OCI-LY7 (cell line): ENCODE results near the gene LHFPL2. TPM values are rescaled to one million over a fixed set of nuclear protein-coding genes. Genes with fewer than 3 reads are reported as not detected.

Experiments used
- BruUV-seq: library from RNA; stranded (reverse); fragments of 400-500 nt; replicated peaks from 2 replicates; lab custom pipeline; 2021; lab: Mats Ljungman, UMichigan
- CTCF ChIA-PET: fragments of 300-600 bp; sonication (Branson Sonifier 250); formaldehyde crosslinking; loops from one replicate; lab custom pipeline; 2022; ENCODE audit warnings: antibody characterized with exemption; ENCODE audit not compliant: unreplicated experiment; lab: Charles Lee
- POLR2A ChIA-PET: fragments of 300-600 bp; sonication (Branson Sonifier 250); formaldehyde crosslinking; loops from one replicate; lab custom pipeline; 2022; ENCODE audit warnings: antibody characterized with exemption; lab: Charles Lee
- DNase-seq: peaks from one replicate; pipeline ENCODE4 v3.0.0-alpha.2; 2015; ENCODE audit warnings: low spot score
- H2AFZ ChIP-seq: fragments of 200-600 bp; sonication (generic), shearing (Covaris generic); 2 replicates; pipeline ENCODE4 v1.6.1; 2014; ENCODE audit warnings: mild to moderate bottlenecking, antibody characterized with exemption, low read length, moderate library complexity
- H3K27ac ChIP-seq: fragments of 200-600 bp; sonication (generic); 2 replicates; pipeline ENCODE4 v1.5.1; 2014; ENCODE audit warnings: mixed run types, low read depth, mild to moderate bottlenecking, moderate library complexity, low read length, inconsistent platforms; ENCODE audit not compliant: poor library complexity, severe bottlenecking
- H3K36me3 ChIP-seq: fragments of 200-600 bp; sonication (generic); 2 replicates; pipeline ENCODE4 v1.6.1; 2014; ENCODE audit warnings: mild to moderate bottlenecking, antibody characterized with exemption, low read length, moderate library complexity, mixed read lengths; ENCODE audit not compliant: insufficient read depth
- H3K4me1 ChIP-seq: fragments of 200-600 bp; sonication (generic); 2 replicates; pipeline ENCODE4 v1.5.1; 2014; ENCODE audit warnings: mild to moderate bottlenecking, low read length; ENCODE audit not compliant: insufficient read depth, poor library complexity, severe bottlenecking
- H3K4me2 ChIP-seq: fragments of 200-600 bp; sonication (generic); 2 replicates; pipeline ENCODE4 v1.6.1; 2014; ENCODE audit warnings: mild to moderate bottlenecking, low read length
- H3K4me3 ChIP-seq: fragments of 200-600 bp; sonication (generic); 2 replicates; pipeline ENCODE4 v1.5.1; 2014; ENCODE audit warnings: mild to moderate bottlenecking, low read depth, low read length; ENCODE audit not compliant: poor library complexity, severe bottlenecking
- H3K79me2 ChIP-seq: fragments of 200-600 bp; sonication (generic); 2 replicates; pipeline ENCODE4 v1.6.1; 2016; ENCODE audit warnings: low read depth, mild to moderate bottlenecking, low read length, moderate library complexity, mixed read lengths; ENCODE audit not compliant: insufficient read depth
- H3K9me2 ChIP-seq: fragments of 200-600 bp; sonication (generic); 2 replicates; pipeline ENCODE4 v1.6.1; 2016; ENCODE audit warnings: mild to moderate bottlenecking, low read length, mixed read lengths; ENCODE audit not compliant: insufficient read depth
- H3K9me3 ChIP-seq: fragments of 200-600 bp; sonication (generic); 2 replicates; pipeline ENCODE4 v1.6.1; 2014; ENCODE audit warnings: mild to moderate bottlenecking, mixed run types, low read length, mixed read lengths
- H4K20me1 ChIP-seq: fragments of 200-600 bp; sonication (generic); 2 replicates; pipeline ENCODE4 v1.6.1; 2014; ENCODE audit warnings: mild to moderate bottlenecking, antibody characterized with exemption, low read length, moderate library complexity, mixed read lengths; ENCODE audit not compliant: insufficient read depth
- EZH2phosphoT487 ChIP-seq: fragments of 200-600 bp; sonication (generic); IDR thresholded peaks from 2 replicates; pipeline ENCODE4 v1.6.1; 2018; ENCODE audit warnings: low read depth, borderline replicate concordance, mild to moderate bottlenecking, mixed run types, antibody characterized with exemption, low read length, moderate library complexity, mixed read lengths
- intact Hi-C: fragments of 100-400 bp; cut with micrococcal nuclease; formaldehyde crosslinking; loops from one replicate; pipeline ENCODE4 v1.10.0; 2022; ENCODE audit not compliant: unreplicated experiment
- total RNA-seq, 2 experiments: library from RNA; depleted of rRNA in 1 of 2; stranded (reverse); fragments of >200 nt in 1 of 2; shearing (Covaris generic) in 1 of 2; gene quantifications; 2 replicates each; pipeline ENCODE4 v1.2.3, GENCODE V29; 2014 to 2022
- TF ChIP-seq, protein P1 (sequence below): fragments of 200-600 bp; sonication (generic); conservative IDR thresholded peaks from 2 replicates; pipeline ENCODE4 v1.5.1; 2014; ENCODE audit warnings: mild to moderate bottlenecking, antibody characterized with exemption, low read length, moderate library complexity, mixed read lengths

Gene LHFPL2
- total RNA-seq, 2 experiments from 2014 or later: 12.2 to 24.0 TPM

DNA sequence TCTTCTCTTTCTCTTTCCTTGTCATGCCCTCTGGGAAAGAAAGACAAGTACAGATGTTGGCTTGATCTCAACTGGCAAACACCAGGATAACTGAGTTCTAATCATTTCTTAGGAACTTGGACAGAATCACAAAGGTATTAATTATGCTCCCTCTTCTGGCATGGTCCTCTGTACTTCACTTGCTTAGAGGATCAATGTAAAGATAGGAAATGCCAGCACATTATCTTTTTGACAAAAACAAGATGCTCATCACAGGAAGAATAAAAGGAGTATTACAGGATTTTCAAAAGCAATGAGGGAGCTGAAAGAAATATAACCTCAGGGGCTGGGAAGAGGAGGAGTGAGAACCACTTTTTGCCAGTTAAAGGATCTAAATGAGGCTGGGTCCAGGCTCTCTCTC, 70.6 kb downstream of the LHFPL2 start:
- Histone ChIP-seq H3K4me3 (no peak overlapping the region), H3K27ac (no peak overlapping the region), H3K4me2 (no peak overlapping the region), H2AFZ (no peak overlapping the region), H4K20me1 (no peaks in the 10 kb centered on the region), H3K9me2 (no peaks in the 10 kb centered on the region), H3K79me2 (no peaks in the 10 kb centered on the region), H3K4me1 (peaks cover 21% of the 10 kb centered on the region), H3K36me3 (no peaks in the 10 kb centered on the region), H3K9me3 (no peaks in the 10 kb centered on the region)
- ChIA-PET CTCF (no interaction called here), POLR2A (interaction anchor here (0.8 to 1.2 kb wide), 4 partner anchors 9 to 67 kb away, joined by 3 to 4 read pairs (median 3); no protein-coding TSS in a partner anchor)
- no TSS peak for BruUV-seq
- intact Hi-C loops: no loop called here
- TF ChIP-seq, protein P1, sequence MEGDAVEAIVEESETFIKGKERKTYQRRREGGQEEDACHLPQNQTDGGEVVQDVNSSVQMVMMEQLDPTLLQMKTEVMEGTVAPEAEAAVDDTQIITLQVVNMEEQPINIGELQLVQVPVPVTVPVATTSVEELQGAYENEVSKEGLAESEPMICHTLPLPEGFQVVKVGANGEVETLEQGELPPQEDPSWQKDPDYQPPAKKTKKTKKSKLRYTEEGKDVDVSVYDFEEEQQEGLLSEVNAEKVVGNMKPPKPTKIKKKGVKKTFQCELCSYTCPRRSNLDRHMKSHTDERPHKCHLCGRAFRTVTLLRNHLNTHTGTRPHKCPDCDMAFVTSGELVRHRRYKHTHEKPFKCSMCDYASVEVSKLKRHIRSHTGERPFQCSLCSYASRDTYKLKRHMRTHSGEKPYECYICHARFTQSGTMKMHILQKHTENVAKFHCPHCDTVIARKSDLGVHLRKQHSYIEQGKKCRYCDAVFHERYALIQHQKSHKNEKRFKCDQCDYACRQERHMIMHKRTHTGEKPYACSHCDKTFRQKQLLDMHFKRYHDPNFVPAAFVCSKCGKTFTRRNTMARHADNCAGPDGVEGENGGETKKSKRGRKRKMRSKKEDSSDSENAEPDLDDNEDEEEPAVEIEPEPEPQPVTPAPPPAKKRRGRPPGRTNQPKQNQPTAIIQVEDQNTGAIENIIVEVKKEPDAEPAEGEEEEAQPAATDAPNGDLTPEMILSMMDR: no peak
- TF ChIP-seq EZH2phosphoT487: no peak
- no peak for DNase-seq

DNA sequence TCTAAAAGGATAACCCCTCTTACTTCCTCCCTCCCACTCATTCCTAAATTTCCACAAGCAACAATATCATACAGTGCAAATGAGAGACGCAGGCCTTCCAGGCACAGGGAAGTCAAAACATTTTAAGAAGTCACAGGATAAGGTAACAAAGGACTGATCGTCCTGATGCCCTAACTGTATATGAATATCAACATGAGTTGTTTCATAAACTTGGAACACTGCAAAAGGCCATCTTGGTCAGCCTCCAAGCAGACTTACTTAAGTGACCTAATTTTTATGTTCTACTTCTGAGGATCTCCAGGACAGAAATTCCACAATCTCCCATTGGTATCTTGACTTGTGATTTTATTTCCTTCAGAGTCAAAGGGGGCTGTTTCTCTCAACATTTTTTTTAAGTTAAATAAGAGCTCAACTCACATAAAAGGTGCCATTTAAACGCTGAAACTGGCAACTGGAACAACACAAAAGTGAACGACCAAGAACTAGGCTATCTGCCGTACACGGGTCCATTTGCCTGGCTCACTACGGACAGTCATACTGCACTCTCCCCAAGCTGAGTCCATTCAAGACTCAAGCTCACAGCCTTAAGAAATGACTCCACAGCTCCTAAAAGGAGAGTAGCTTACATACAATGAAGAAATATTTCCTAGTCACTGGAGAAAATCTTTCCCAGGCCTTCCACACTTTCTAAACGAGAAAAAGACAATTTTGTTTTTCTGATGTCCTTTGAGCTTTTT, 71.3 kb downstream of the LHFPL2 start:
- no peak for DNase-seq
- Histone ChIP-seq H3K9me3 (no peaks in the 10 kb centered on the region), H3K4me3 (no peak overlapping the region), H3K9me2 (no peaks in the 10 kb centered on the region), H3K4me2 (no peak overlapping the region), H3K79me2 (no peaks in the 10 kb centered on the region), H4K20me1 (no peaks in the 10 kb centered on the region), H3K36me3 (no peaks in the 10 kb centered on the region), H3K4me1 (peaks cover 24% of the 10 kb centered on the region), H3K27ac (no peak overlapping the region), H2AFZ (no peak overlapping the region)
- intact Hi-C loops: no loop called here
- TF ChIP-seq, protein P1: no peak
- TF ChIP-seq EZH2phosphoT487: no peak
- BruUV-seq: no TSS peak
- ChIA-PET CTCF (no interaction called here), POLR2A (interaction anchor here (0.6 to 1.2 kb wide), 5 partner anchors 8 to 1864 kb away, joined by 3 to 12 read pairs (median 3); no protein-coding TSS in a partner anchor)

DNA sequence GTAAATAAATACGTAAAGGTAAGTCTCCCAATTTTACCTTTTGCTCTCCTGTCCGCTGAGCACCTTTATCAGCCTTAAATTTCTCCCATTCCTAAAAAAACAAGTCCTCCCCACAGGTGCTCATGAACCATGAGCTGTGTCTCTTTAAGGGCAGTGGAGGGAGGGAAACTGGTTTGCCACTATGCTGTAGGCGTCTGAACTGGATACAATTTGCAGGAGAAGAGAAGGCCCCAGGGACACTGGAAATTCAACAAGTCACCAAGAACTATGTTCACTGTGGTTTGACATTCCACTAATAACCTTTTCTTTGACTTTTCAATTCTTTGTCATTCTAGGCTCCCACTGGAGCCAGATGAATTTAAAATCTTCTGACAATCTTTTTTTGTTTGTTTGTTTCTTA, 72.2 kb downstream of the LHFPL2 start:
- no peak overlapping the region for H3K27ac ChIP-seq
- H4K20me1 ChIP-seq: no peaks in the 10 kb centered on the region
- peaks cover 24% of the 10 kb centered on the region for H3K4me1 ChIP-seq
- H3K36me3 ChIP-seq: no peaks in the 10 kb centered on the region
- H3K4me3 ChIP-seq: no peak overlapping the region
- ChIA-PET CTCF (no interaction called here), POLR2A (interaction anchor here (1.2 kb wide), 1 partner anchor 12 kb away, joined by 12 read pairs; no protein-coding TSS in a partner anchor)
- H3K79me2 ChIP-seq: no peaks in the 10 kb centered on the region
- no peak overlapping the region for H3K4me2 ChIP-seq
- TF ChIP-seq EZH2phosphoT487: no peak
- TF ChIP-seq, protein P1: no peak
- intact Hi-C loops: no loop called here
- no peaks in the 10 kb centered on the region for H3K9me3 ChIP-seq
- no TSS peak for BruUV-seq
- DNase-seq: no peak
- no peaks in the 10 kb centered on the region for H3K9me2 ChIP-seq
- no peak overlapping the region for H2AFZ ChIP-seq
